SK-MEL-5 (cell line): ENCODE results near the gene GNG3. TPM values are rescaled to one million over a fixed set of nuclear protein-coding genes. Genes with fewer than 3 reads are reported as not detected.
"Not testable (repeated sequence)": the region's sequence is repeated elsewhere in the genome, so short reads cannot be mapped to it uniquely, and the experiment has no call there.

Experiments used
- DNase-seq: peaks from one replicate; pipeline ENCODE4 v3.0.0-alpha.2; 2016; ENCODE audit warnings: low read depth, low spot score
- in situ Hi-C: cut with HindIII; loops from 2 replicates; pipeline ENCODE4 v1.10.0; 2016; ENCODE audit warnings: low sequenced_read_pairs, high pct_unique_total_duplicates, low pct_unique_long_range_greater_than_20kb
- total RNA-seq: library from RNA; depleted of rRNA; stranded (reverse); fragments of >200 nt; shearing (Covaris generic); gene quantifications from 2 replicates; pipeline ENCODE4 v1.2.3, GENCODE V29; 2014

Gene GNG3
- total RNA-seq, 1 experiment from 2014 or later = not detected

DNA sequence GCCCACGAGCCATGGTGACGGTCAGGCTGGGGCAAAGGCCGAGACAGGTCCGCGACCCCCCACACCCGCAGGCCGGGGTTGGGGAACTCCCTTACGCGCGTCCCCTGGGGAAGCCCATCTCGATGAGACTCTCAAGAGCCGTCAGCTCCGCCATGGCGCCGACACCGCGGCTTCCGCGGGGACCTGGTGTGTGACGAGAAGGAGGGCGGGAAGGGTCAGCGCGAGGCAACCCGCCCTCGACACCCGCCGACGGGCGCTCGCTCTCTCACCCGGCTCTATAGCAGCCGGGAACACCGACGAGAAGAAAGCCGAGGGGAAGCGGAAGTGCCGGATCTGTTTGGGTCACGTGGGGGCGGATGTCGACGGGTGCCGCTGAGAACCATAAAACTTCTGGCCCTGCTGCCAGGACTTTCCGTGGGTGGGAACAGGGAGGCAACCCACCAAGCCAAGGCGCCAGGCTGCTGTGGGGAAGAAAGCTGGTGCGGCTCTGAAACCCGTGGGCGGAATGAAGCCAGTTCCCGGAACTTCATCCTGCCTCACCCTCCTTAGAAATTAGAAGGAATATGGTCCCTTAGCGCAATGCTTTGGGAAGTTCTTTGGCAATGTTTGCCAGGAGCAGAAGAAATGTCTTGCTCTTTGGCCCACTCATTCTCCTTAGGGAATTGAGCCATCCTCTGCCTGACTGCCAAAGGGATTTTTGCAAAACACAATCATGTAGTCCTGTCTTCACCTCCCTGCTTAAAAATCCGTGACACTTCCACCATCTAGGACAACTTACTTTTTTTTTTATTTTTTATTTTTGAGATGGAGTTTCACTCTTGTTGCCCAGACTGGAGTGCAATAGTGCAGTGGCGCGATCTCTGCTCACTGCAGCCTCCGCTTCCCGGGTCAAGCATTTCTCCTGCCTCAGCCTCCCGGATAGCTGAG, 28.4 kb upstream of the GNG3 start, which contains the start of gene UBXN1:
Gene UBXN1, minus strand, starts transcription at position 304 of the 927 bp plus-strand sequence. Its CDS starts 150 bp downstream, at position 154.
- in situ Hi-C loops = no loop called here
- DNase-seq = peak; percentile 88

DNA sequence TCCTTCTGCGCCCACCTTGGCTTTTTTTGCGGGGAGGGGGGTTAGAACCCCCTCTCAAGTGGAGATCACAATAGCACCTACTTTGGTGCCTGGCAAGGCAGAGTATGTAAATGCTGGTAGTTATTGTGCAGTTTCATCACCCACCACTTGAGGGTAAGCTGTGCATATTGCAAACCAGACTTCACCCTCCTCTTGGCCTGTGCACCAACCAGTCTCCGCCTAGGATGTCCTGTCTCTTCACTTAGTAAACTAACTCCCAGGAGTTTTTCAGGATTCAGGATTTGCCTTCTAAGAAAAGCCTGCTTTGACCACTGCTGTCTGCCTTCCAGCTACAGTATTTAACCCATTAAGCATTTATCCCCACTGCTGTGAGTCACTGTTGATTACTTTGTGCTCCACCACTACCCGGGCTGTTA, 26.6 kb upstream of the GNG3 start:
- peak; percentile 84 for DNase-seq
- in situ Hi-C loops = no loop called here

- no peak for DNase-seq
- in situ Hi-C loops = no loop called here
These were observed 25.0 kb upstream of the GNG3 start for GRCh38 chr11:62682518-62682917.

- DNase-seq = no peak
- in situ Hi-C loops = no loop called here
These were observed 19.7 kb upstream of the GNG3 start for GRCh38 chr11:62687508-62688396.

GRCh38 chr11:62688491-62688890, 19.0 kb upstream of the GNG3 start:
- in situ Hi-C loops = no loop called here
- DNase-seq = no peak

- peak; percentile 47 for DNase-seq
These were observed 17.9 kb upstream of the GNG3 start, which contains the start of gene LRRN4CL for GRCh38 chr11:62689421-62690183. LRRN4CL (minus strand) TSS chr11:62689530; CDS start chr11:62688508, 1,022 bp downstream.

DNA sequence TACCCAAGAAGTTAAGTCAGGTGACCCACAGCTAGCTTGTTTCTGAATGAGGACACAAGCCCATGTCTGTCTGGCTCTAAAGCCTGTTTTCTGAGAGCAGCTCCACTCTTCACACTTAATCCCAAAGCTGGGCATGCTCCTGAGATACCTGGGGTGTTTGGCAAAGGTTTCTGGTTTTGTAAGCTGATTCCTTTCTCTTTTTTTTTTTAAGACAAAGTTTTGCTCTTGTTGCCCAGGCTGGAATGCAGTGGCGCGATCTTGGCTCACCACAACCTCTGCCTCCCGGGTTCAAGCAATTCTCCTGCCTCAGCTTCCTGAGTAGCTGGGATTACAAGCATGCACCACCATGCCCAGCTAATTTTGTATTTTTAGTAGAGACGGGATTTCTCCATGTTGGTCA, 13.9 kb upstream of the GNG3 start:
- DNase-seq, in situ Hi-C loops: not testable (repeated sequence)

More at GRCh38 chr11:62689421-62690183, 17.9 kb upstream of the GNG3 start, which contains the start of gene LRRN4CL:
- in situ Hi-C loops = no loop called here

GRCh38 chr11:62694455-62695167, 12.9 kb upstream of the GNG3 start:
- in situ Hi-C loops = no loop called here
- DNase-seq = peak; percentile 82

GRCh38 chr11:62702246-62702645, 5.2 kb upstream of the GNG3 start:
- in situ Hi-C loops = no loop called here
- no peak for DNase-seq

DNA sequence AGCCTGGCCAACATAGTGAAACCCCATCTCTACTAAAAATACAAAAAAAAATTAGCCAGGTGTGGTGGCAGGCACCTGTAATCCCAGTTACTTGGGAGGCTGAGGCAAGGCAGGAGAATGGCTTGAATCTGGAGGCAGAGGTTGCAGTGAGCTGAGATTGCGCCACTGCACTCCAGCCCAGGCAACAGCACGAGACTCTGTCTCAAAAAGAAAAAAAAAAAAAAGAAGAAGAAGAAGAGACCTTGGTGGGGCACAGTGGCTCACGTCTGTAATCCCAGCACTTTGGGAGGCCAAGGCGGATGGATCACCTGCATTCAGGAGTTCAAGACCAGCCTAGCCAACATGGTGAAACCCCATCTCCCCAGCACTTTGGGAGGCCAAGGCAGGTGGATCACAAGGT, 3.6 kb upstream of the GNG3 start:
- in situ Hi-C loops = not testable (repeated sequence)

DNA sequence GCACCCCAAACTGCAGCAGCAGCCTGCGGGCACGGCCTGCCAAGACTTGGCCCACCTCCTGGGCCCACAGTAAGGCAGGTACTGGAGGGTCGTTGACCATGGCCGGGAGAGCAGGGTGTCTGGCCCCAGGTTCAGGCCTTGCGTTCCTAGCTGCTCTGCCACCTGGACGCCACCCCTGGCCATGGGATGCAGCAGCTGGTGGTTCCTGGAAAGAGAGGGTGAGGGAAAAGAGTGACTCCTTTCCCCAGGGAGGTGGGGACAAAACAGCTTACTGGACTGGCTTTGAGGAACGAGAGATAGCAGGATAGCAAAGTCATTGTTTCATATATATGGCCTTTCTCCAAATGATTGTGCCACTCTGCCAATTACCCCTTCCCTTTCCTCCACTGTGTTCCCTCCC, 2.1 kb upstream of the GNG3 start:
- no peak for DNase-seq
- in situ Hi-C loops = no loop called here

More for the DNA sequence above, 3.6 kb upstream of the GNG3 start:
- DNase-seq = not testable (repeated sequence)

DNA sequence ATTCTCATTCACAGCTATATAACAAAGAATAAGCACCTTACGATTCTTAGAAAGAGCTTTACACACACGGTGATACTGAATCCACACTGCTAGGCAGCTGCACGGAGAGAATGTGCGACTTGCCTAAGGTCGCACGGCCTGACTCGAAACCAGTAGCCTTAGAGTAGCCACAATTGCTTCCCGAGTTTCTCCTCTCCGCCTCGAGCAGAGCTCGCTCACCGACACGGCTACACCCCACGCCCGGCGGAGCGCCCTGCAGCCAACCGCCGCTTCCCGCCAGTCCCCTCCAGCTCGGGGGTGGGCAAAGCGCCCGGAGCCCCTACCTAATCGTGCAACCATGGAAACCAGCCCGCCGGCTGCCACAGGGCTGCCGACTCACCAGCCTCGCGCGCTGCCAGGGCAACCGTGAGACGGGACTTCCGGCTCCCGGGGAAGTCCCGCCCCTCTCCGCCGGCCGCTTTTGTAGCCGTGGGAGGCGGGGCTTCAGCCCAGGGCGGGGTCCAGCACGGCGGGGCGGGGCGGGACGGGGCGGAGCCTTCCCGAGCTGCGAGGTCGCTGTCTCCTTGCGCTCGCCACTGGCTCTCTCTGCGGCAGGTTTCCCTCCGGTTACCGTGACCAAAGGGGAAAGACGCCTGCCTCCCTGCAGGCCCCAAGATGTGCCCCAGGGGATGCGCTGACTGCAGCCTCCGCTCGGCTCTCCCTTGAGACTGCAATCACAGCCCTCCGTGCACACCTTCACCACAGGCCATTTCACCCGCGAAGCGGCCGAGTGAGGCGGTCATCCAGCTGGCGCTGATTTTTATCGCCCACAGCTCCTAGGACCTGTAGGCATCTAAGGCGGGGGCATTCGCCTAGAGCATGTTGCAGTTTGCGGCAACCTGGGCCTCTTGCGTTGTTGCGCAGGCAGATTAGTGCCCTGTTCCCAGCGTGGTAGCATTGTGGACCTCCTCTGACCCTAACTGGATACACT, 1.3 kb upstream of the GNG3 start:
- in situ Hi-C loops = no loop called here
- DNase-seq = peak; percentile 86

DNA sequence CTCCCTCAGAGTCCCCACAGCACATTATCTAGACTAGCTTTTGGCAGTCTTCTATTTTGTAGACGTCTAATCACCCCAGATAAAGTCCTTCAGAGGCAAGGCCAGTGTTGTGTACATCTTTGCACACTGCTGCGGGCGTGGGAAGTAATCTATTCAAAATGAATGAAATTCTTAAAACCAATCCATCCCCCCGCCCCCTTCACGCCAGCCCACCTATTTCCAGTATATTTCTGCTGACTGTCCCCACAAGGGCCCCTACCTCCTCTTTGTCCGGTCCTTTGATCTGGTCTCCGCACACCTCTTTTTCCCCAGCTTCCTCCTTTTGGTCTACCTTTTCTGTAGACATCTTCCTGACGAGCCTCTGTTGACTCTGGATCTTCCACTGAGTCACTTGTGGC, 627 bp upstream of the GNG3 start:
- DNase-seq = no peak
- in situ Hi-C loops = no loop called here

DNA sequence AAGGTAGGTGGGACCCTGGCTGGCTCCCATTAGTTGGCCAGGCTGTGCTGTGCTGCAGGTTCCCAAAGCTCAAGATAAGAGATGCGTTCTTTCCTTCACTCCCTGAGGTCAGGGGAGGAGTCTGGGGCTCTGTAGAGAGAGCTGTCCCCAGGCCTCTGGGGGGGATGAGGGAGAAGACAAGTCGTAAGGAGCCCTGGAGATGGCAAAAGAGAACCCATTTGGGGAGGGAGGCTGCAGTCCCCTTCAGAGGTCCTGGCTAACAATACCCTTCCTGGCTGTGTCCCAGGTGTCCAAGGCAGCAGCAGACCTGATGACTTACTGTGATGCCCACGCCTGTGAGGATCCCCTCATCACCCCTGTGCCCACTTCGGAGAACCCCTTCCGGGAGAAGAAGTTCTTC, 916 bp downstream of the GNG3 start:
- no peak for DNase-seq
- in situ Hi-C loops = no loop called here

GRCh38 chr11:62708793-62709192, 1.3 kb downstream of the GNG3 start:
- in situ Hi-C loops = no loop called here
- no peak for DNase-seq
